Bronchial smooth muscle cell (primary cell): ENCODE results near the gene CIB4. TPM values are rescaled to one million over a fixed set of nuclear protein-coding genes. Genes with fewer than 3 reads are reported as not detected.

Experiments used
- total RNA-seq: library from RNA; depleted of rRNA; stranded (reverse); fragments of >200 nt; gene quantifications from 2 replicates; pipeline ENCODE4 v1.2.1, GENCODE V29; 2014

CIB4 gene
- not detected in 2 replicates for total RNA-seq

GRCh38 chr2:26640781-26641564 lies at the start of gene CIB4:
TSS of gene CIB4 (minus strand) at chr2:26641366. CDS start at chr2:26641314, 52 bp downstream.

Other genes with a start within 250 kb of the CIB4 start
- under 0.01 and 0.16 TPM in 2 replicates for gene DRC1, start 239.4 kb downstream of the CIB4 start, total RNA-seq
- gene OTOF, start 163.2 kb downstream of the CIB4 start, total RNA-seq: under 0.01 TPM in 1 of 2 replicates, not detected in the other
- under 0.01 TPM in 1 of 2 replicates, not detected in the other for gene KCNK3, start 51.4 kb upstream of the CIB4 start, total RNA-seq
- gene SLC35F6, start 122.9 kb upstream of the CIB4 start, total RNA-seq: 26.3 and 33.6 TPM in 2 replicates
- gene CENPA, start 144.7 kb upstream of the CIB4 start, total RNA-seq: 0.26 and 1.6 TPM in 2 replicates
- gene DPYSL5, start 206.8 kb upstream of the CIB4 start, total RNA-seq: not detected in 2 replicates